ENCODE results near the gene KIAA1217.

Gene KIAA1217

GRCh38 chr10:24569828-24570657 lies 361.1 kb downstream of the KIAA1217 start:
- no peak for TF ChIP-seq CTCF (conservative IDR thresholded peaks at IDR 0.05)

GRCh38 chr10:24570658-24571426 lies 361.9 kb downstream of the KIAA1217 start:
- H3K27ac ChIP-seq, result no peak overlapping the region
- TF ChIP-seq CTCF (conservative IDR thresholded peaks at IDR 0.05), result no peak

More at GRCh38 chr10:24569828-24570657, 361.1 kb downstream of the KIAA1217 start:
- H3K27ac ChIP-seq, result no peak overlapping the region

GRCh38 chr10:24571870-24572450 lies 363.0 kb downstream of the KIAA1217 start:
- TF ChIP-seq CTCF (conservative IDR thresholded peaks at IDR 0.05), result no peak
- no peak overlapping the region for H3K27ac ChIP-seq

GRCh38 chr10:24574161-24574560 lies 365.2 kb downstream of the KIAA1217 start:
- TF ChIP-seq CTCF (conservative IDR thresholded peaks at IDR 0.05), result no peak
- no peak overlapping the region for H3K27ac ChIP-seq

GRCh38 chr10:24574578-24575155 lies 365.7 kb downstream of the KIAA1217 start:
- no peak overlapping the region for H3K27ac ChIP-seq

GRCh38 chr10:24575481-24576002 lies 366.6 kb downstream of the KIAA1217 start:
- TF ChIP-seq CTCF (conservative IDR thresholded peaks at IDR 0.05), result no peak
- H3K27ac ChIP-seq, result no peak overlapping the region

More at GRCh38 chr10:24574578-24575155, 365.7 kb downstream of the KIAA1217 start:
- no peak for TF ChIP-seq CTCF (conservative IDR thresholded peaks at IDR 0.05)

Data from VCaP (cell line).